Chondrocyte (in vitro differentiated cells): ENCODE data around the gene PAM. TPM values are rescaled to one million over a fixed set of nuclear protein-coding genes. Genes with fewer than 3 reads are reported as not detected.
A peak's percentile ranks its signal among the peaks of the same experiment; 100 is the strongest.

Experiments
- DNase-seq: peaks from one replicate; pipeline ENCODE4 v3.0.0; 2021; ENCODE audit warnings: mixed read lengths, low spot score
- H3K27ac Mint-ChIP-seq: one replicate; pipeline ENCODE4 v1.8.0; 2021; ENCODE audit warnings: mild to moderate bottlenecking, moderate library complexity, mixed read lengths; ENCODE audit not compliant: unreplicated experiment
- H3K27me3 Mint-ChIP-seq: 2 replicates; pipeline ENCODE4 v1.8.0; 2021; ENCODE audit warnings: low read depth, mixed read lengths
- H3K36me3 Mint-ChIP-seq: 2 replicates; pipeline ENCODE4 v1.8.0; 2021; ENCODE audit warnings: low read depth, mixed read lengths
- H3K4me1 Mint-ChIP-seq: 2 replicates; pipeline ENCODE4 v1.8.0; 2021; ENCODE audit warnings: low read depth, mild to moderate bottlenecking, mixed read lengths
- H3K4me3 Mint-ChIP-seq: one replicate; pipeline ENCODE4 v1.8.0; 2021; ENCODE audit warnings: mild to moderate bottlenecking, moderate library complexity, mixed read lengths; ENCODE audit not compliant: unreplicated experiment
- H3K9me3 Mint-ChIP-seq: 2 replicates; pipeline ENCODE4 v1.8.0; 2021; ENCODE audit warnings: low read depth, mixed read lengths
- CTCF ChIP-seq: fragments of 200-600 bp; sonication (generic); IDR thresholded peaks from 2 replicates; pipeline ENCODE4 v1.5.0; 2021; ENCODE audit warnings: antibody characterized with exemption, mild to moderate bottlenecking, moderate library complexity
- total RNA-seq: library from RNA; stranded (reverse); gene quantifications from 3 replicates; pipeline ENCODE4 v1.2.1, GENCODE V29; 2021

Gene PAM
- total RNA-seq, 1 donor from 2014 or later, result 293 TPM

GRCh38 chr5:102895234-102895633 is 140.1 kb downstream of the PAM start:
- Mint-ChIP-seq H3K36me3 (no peaks in the 10 kb centered on the region), H3K27me3 (no peaks in the 10 kb centered on the region), H3K9me3 (no peaks in the 10 kb centered on the region), H3K4me1 (peaks cover 14% of the 10 kb centered on the region), H3K27ac (no peak overlapping the region), H3K4me3 (no peak overlapping the region)
- no peak for TF ChIP-seq CTCF
- DNase-seq, result no peak

GRCh38 chr5:102895976-102896375 is 140.9 kb downstream of the PAM start:
- TF ChIP-seq CTCF, result no peak
- no peak for DNase-seq
- no peak overlapping the region for H3K27ac Mint-ChIP-seq
- H3K36me3 Mint-ChIP-seq, result no peaks in the 10 kb centered on the region
- no peak overlapping the region for H3K4me3 Mint-ChIP-seq
- H3K27me3 Mint-ChIP-seq, result no peaks in the 10 kb centered on the region
- H3K9me3 Mint-ChIP-seq, result no peaks in the 10 kb centered on the region
- H3K4me1 Mint-ChIP-seq, result peaks cover 13% of the 10 kb centered on the region

GRCh38 chr5:102901424-102902134 is 146.5 kb downstream of the PAM start:
- H3K36me3 Mint-ChIP-seq, result no peaks in the 10 kb centered on the region
- no peak overlapping the region for H3K4me3 Mint-ChIP-seq
- H3K4me1 Mint-ChIP-seq, result peaks cover 16% of the 10 kb centered on the region
- H3K9me3 Mint-ChIP-seq, result no peaks in the 10 kb centered on the region
- no peak for TF ChIP-seq CTCF
- H3K27ac Mint-ChIP-seq, result peak overlapping the region; percentile 30
- no peak for DNase-seq
- H3K27me3 Mint-ChIP-seq, result no peaks in the 10 kb centered on the region

- H3K27ac Mint-ChIP-seq, result no peak overlapping the region
These were observed 147.0 kb downstream of the PAM start for GRCh38 chr5:102902135-102902448.

GRCh38 chr5:102902647-102903046 is 147.5 kb downstream of the PAM start:
- Mint-ChIP-seq H3K36me3 (peaks cover 3% of the 10 kb centered on the region), H3K9me3 (peaks cover 2% of the 10 kb centered on the region), H3K27ac (no peak overlapping the region), H3K4me1 (peaks cover 16% of the 10 kb centered on the region), H3K4me3 (no peak overlapping the region), H3K27me3 (no peaks in the 10 kb centered on the region)
- no peak for DNase-seq
- no peak for TF ChIP-seq CTCF

More at GRCh38 chr5:102902135-102902448, 147.0 kb downstream of the PAM start:
- peaks cover 2% of the 10 kb centered on the region for H3K36me3 Mint-ChIP-seq
- H3K4me3 Mint-ChIP-seq, result no peak overlapping the region
- DNase-seq, result no peak
- peaks cover 16% of the 10 kb centered on the region for H3K4me1 Mint-ChIP-seq
- H3K27me3 Mint-ChIP-seq, result no peaks in the 10 kb centered on the region
- no peak for TF ChIP-seq CTCF
- H3K9me3 Mint-ChIP-seq, result peaks cover 2% of the 10 kb centered on the region
